Left forelimb (tissue), 1 donor: ENCODE results near the gene PIP4K2A.

Source experiments
- DNase-seq: peaks from one replicate; pipeline ENCODE4 v3.0.0-alpha.2; 2018; ENCODE audit warnings: low spot score

PIP4K2A gene

GRCh38 chr10:22620140-22620857 is 94.1 kb downstream of the PIP4K2A start:
- no peak for DNase-seq

GRCh38 chr10:22619101-22619500 is 95.3 kb downstream of the PIP4K2A start:
- DNase-seq, result no peak

- no peak for DNase-seq
These were observed 96.1 kb downstream of the PIP4K2A start for GRCh38 chr10:22618078-22618785.

GRCh38 chr10:22617516-22617915 is 96.9 kb downstream of the PIP4K2A start:
- DNase-seq, result no peak

- DNase-seq, result no peak
These were observed 97.3 kb downstream of the PIP4K2A start for GRCh38 chr10:22617051-22617450.

DNA sequence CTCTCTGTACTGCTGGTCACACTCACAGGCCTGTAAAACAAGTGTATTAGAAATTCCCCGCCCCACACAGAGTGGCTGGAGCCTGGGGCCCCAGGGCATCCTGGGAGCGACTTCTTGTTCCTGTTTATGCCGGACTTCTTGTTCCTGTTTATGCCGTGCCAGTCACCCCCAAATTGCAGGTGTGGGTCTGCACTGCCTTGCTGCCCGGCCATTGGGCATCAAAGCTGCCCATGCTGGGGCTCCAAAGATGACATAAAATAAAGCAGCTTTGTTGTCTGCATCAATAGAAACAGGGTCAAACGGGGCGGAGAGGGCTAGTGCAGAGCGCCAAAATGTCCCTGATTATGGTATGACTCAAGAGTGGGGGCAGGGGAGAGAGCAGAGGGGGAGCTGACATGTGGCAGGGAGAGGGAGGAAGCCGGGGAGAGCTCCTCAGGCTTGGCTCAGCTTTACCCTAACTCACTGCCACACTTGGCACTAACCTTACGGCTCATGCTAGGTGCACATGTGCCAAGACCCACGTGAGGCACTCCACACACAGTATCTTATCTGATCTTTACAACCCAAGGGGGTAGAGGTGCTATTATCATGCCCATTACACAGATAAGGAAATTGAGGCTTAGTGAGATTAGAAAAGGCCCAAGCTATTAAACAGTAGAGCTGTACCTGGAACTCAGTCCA is 98.4 kb downstream of the PIP4K2A start:
- no peak for DNase-seq

GRCh38 chr10:22615101-22615500 is 99.3 kb downstream of the PIP4K2A start:
- no peak for DNase-seq

DNA sequence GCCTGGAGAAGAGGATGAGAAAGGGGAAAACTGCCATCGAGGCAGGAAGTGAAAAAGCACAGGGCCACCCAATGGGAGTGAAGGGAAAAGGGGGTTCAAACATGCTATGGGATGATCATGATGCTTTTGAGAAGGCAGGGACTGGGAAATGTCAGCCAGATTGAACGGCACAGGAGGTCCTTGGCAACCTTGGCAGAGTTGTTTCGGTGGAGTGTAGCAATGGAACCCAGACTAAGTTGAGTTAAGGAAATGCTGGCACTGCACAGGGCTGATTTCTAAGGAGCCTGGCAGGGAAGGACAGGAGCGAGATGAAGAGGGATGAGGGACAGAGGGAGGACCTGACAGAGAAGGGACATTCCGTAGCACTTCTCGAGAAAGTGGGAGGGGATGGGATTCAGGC is 101.4 kb downstream of the PIP4K2A start:
- no peak for DNase-seq

DNA sequence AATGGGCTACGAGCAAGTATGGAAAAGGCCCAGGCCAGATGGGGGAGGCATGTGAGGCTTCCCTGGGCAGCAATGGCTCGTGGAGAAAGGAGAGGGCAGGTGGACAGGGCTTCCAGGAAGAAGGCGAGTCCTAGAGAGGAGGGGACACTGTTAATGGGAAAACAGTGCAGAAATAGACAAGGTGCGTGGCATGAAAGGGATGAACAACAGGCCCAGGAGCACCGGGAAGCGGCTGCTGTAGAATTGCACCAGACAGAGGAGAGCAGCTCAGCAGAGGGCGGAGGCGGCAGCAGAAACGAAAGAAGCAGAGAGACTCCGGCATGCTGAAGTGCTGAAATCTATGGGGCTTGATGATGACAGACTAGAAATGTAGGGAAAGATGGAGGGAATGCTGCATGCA is 102.1 kb downstream of the PIP4K2A start:
- DNase-seq, result no peak

GRCh38 chr10:22611425-22612115 is 102.8 kb downstream of the PIP4K2A start:
- DNase-seq, result no peak

DNA sequence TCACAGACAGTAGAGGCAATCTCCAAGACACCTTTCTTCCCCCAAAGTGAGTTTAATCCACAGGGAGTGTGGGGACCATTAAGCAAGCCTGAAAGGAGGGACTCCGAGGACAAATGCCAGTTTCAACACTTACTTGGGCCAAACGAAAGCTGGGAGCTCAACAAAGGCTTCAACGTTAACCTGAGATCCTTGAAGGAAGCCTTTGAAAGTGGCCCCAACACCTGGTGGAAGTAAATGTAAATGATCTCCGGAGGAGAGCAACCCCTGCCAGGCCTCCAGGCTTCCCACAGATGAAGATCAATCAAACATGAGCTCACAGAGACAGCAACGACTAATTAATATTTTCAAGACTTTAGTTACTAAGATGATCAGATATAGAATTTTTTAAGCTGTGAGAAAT is 103.8 kb downstream of the PIP4K2A start:
- no peak for DNase-seq

GRCh38 chr10:22609719-22610465 is 104.5 kb downstream of the PIP4K2A start:
- no peak for DNase-seq

GRCh38 chr10:22609251-22609650 is 105.1 kb downstream of the PIP4K2A start:
- no peak for DNase-seq

DNA sequence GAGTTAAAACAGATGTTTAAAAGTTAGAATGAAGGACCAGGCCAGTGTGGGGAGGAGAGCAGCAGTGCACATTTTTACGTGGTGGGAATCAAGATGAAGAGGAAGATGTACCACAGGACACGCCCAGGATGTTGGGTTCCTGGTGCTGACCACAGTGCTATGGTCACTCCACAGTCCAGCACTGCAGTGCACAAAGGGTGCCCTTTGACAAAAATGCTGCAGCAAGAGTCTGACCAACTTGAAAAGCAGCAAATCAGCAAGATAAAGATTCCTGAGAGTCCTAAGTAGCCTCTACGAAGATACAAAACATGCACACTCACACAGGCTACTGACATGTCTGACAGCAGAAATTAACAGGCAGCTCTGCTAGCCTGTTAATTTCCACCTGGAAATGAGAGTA is 107.1 kb downstream of the PIP4K2A start:
- DNase-seq, result no peak

- DNase-seq, result no peak
These were observed 108.2 kb downstream of the PIP4K2A start for GRCh38 chr10:22606164-22606614.

GRCh38 chr10:22605168-22605567 is 109.2 kb downstream of the PIP4K2A start:
- no peak for DNase-seq

GRCh38 chr10:22604344-22605126 is 109.8 kb downstream of the PIP4K2A start:
- no peak for DNase-seq

DNA sequence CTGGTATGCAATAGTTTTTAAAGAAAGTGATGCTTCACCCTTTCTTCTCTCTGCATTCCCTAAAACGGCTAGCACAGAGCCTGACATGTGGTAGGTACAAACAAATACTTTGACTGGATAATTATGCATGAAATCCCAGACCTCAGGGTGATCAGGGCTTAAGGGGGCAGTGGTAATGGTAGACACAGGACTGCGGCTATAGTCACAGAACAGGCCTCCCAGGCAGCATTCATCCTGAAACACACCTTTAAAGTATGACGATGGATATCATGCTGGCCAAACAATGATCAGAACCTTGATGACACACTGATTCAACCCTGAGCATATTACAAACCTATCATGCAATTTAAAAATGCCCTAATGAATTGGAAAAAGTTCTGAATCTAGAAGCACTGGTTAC is 110.8 kb downstream of the PIP4K2A start:
- no peak for DNase-seq

- no peak for DNase-seq
These were observed 112.8 kb downstream of the PIP4K2A start for GRCh38 chr10:22601618-22602017.

- no peak for DNase-seq
These were observed 114.6 kb downstream of the PIP4K2A start for GRCh38 chr10:22599636-22600228.
